Measurements from ENCODE around the gene SPDYE4.

SPDYE4 gene

DNA sequence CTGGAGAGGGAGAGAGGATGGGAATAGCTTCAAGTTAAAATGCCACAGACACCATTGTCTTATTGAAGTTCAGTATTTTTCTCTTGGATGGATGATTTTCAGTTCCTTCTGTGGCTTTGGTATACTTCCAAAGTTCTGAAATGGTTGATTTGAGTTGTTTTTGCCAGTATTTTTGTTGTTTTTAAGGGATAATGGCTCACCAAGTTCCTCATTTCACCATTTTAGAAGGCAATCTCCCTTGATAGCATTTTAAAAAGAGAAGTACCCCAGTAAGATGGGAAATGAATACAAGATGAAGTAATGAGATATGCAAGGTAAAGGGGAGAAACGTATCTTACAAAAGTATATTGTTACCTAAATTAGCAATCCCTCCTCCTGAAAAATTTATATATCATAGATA is 18.5 kb upstream of the SPDYE4 start:
- no peak for DNase-seq (ENCODE audit: extremely low read depth, low read depth)
- TF ChIP-seq, protein P1, sequence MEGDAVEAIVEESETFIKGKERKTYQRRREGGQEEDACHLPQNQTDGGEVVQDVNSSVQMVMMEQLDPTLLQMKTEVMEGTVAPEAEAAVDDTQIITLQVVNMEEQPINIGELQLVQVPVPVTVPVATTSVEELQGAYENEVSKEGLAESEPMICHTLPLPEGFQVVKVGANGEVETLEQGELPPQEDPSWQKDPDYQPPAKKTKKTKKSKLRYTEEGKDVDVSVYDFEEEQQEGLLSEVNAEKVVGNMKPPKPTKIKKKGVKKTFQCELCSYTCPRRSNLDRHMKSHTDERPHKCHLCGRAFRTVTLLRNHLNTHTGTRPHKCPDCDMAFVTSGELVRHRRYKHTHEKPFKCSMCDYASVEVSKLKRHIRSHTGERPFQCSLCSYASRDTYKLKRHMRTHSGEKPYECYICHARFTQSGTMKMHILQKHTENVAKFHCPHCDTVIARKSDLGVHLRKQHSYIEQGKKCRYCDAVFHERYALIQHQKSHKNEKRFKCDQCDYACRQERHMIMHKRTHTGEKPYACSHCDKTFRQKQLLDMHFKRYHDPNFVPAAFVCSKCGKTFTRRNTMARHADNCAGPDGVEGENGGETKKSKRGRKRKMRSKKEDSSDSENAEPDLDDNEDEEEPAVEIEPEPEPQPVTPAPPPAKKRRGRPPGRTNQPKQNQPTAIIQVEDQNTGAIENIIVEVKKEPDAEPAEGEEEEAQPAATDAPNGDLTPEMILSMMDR (IDR thresholded peaks at IDR 0.05; ENCODE audit: low read depth, low read length), result no peak

DNA sequence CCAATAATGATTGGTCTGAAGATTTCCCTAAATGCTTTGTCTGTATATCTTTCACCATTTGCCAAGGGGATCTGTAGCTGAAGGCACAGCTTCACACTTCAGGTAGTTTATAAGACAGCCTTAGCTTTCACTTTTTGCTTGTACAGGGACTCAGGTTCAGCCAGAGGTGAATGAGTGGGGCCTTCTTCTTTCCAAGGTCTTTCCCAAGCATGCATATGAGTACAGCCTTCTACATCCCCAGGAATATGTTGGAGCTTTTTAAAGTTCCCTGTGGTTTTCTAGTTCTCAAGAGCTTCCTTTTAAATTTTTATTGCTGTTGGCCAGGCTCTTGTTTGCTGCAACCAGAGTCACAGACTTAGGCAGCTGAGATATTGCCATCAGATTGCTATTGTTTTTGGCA is 17.9 kb upstream of the SPDYE4 start:
- TF ChIP-seq, protein P1 (IDR thresholded peaks at IDR 0.05; ENCODE audit: low read depth, low read length), result no peak
- DNase-seq (ENCODE audit: extremely low read depth, low read depth), result no peak

DNA sequence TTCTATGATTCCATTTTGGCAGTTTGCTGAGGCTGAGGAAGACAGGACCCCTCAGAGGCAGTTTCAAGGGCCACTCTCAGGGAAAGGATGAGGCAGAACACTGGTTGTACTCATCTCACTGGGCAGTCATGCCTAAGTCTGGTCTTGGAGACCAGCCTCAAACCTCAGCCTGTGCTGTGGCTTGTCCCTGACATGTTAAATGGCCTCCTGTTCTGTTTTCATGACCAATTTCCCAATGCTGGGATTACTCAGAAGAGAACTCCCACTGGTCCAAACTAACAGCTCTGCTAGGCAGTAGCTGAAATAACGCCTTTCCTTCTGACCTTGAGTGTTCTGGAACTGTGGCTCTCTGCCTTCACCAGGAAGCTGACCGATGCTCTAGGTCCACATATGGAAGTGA is 8.4 kb upstream of the SPDYE4 start:
- no peak for DNase-seq (ENCODE audit: extremely low read depth, low read depth)
- TF ChIP-seq, protein P1 (IDR thresholded peaks at IDR 0.05; ENCODE audit: low read depth, low read length), result no peak

DNA sequence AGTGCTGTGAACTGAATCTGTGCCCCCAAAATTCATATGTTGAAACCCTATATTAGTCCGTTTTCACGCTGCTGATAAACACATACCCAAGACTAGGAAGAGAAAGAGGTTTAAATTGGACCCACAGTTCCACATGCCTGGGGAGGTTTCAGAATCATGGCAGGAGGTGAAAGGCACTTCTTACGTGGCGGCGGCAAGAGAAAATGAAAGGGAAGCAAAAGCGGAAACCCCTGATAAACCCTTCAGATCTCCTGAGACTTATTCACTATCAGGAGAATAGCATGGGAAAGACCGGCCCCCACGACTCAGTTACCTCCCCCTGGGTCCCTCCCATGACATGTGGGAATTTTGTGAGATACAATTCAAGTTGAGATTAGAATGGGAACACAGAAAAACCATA is 3.7 kb upstream of the SPDYE4 start:
- TF ChIP-seq, protein P1 (IDR thresholded peaks at IDR 0.05; ENCODE audit: low read depth, low read length), result no peak
- DNase-seq (ENCODE audit: extremely low read depth, low read depth), result no peak

DNA sequence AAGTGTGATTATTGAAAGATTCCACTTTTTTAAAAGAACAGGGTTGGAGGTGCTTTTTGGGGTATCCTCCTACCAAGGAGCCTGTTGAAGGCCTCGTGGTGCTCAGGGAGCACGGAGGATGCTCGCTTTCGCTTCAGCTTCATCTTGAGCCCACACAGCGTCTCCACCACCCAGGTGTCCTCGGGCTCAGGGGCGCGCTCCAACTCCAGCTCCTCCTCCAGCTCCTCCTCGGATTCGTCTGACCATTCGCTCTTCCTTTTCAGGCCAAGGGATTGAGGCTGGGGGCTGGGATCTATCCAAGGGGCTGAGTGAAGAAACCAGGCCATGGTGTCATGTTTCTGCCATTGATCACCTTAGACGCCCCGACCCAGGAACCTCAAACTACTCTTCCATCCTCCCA is 1.2 kb downstream of the SPDYE4 start:
- TF ChIP-seq, protein P1 (IDR thresholded peaks at IDR 0.05; ENCODE audit: low read depth, low read length), result no peak
- DNase-seq (ENCODE audit: extremely low read depth, low read depth), result no peak

DNA sequence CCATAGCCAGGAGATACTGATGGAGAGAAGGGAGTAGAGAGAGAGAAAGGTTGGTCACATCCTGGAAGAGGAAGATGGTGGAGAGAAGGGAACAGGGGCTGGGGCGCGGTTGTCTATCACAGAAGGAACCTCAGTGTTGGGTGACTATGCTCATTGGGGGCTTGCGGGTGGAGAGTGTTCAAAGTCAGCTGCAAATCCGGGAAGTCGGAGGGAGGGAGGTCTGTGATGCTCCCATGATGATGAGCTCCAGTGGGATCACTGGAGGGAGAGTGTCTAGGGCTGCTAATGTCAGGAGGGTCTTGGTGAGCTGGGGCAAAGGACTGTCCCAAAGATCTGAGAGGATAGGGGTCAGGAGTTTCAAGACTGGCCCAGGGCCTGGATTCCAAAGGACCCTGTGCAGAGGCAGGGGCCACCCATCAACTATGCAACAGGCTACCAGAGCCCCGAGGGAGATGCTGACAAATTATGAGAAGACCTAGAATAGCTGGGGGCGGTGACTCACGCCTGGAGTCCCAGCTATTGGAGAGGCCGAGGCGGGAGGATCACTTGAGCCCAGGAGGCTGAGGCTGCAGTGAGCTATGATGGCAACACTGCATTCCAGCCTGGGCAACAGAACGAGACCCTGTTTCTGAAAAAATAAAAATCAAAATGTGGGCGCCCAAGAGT is 2.6 kb downstream of the SPDYE4 start:
- no peak for DNase-seq (ENCODE audit: extremely low read depth, low read depth)
- TF ChIP-seq, protein P1 (IDR thresholded peaks at IDR 0.05; ENCODE audit: low read depth, low read length), result no peak

DNA sequence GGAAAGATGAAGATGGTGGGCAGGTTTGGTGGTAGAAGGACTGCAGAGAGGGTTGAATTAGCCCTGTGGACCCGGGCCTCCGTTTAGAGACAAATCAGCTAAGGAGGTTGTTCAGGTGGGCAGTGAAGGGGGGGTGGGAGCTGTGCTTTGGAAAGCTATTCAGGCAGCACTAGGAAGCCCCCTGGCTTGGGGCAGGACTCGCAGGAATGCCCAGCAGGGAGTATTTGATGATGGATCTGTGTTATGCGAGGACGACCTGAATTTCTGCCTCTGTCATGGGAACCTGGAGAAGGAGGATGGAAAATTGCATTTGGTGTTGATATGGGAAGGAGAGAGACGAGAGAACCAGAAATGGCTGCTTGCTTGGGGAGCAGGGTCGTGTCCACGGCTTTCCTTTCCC is 3.5 kb downstream of the SPDYE4 start:
- TF ChIP-seq, protein P1 (IDR thresholded peaks at IDR 0.05; ENCODE audit: low read depth, low read length), result no peak

More for the DNA sequence above, 3.5 kb downstream of the SPDYE4 start:
- DNase-seq (ENCODE audit: extremely low read depth, low read depth), result no peak
